Loucy (cell line): Measurements from ENCODE around the gene CEBPA.

ENCODE experiments used
- H2AFZ ChIP-seq: fragments of 200-600 bp; sonication (generic); 2 replicates; pipeline ENCODE4 v1.6.0; 2016; ENCODE audit warnings: antibody characterized with exemption, mild to moderate bottlenecking, low read length, moderate library complexity
- H3F3A ChIP-seq: fragments of 200-600 bp; 2 replicates; pipeline ENCODE4 v1.6.0; 2016; ENCODE audit warnings: antibody characterized with exemption, low read depth, mild to moderate bottlenecking
- H3K27me3 ChIP-seq: fragments of 200-600 bp; sonication (generic); 2 replicates; pipeline ENCODE4 v1.6.1; 2014; ENCODE audit warnings: low read length, mild to moderate bottlenecking; ENCODE audit not compliant: insufficient read depth, poor library complexity, severe bottlenecking
- H3K36me3 ChIP-seq: fragments of 200-600 bp; sonication (generic); 2 replicates; pipeline ENCODE4 v1.6.1; 2016; ENCODE audit warnings: low read length; ENCODE audit not compliant: insufficient read depth
- H3K4me1 ChIP-seq: fragments of 200-600 bp; sonication (generic); 2 replicates; pipeline ENCODE4 v1.5.1; 2014; ENCODE audit warnings: low read length, mild to moderate bottlenecking; ENCODE audit not compliant: insufficient read depth, poor library complexity, severe bottlenecking
- H3K4me2 ChIP-seq: fragments of 200-600 bp; sonication (generic); 2 replicates; pipeline ENCODE4 v1.6.0; 2014; ENCODE audit warnings: antibody characterized with exemption, low read length, low read depth, mild to moderate bottlenecking; ENCODE audit not compliant: poor library complexity, severe bottlenecking
- H3K4me3 ChIP-seq: fragments of 200-600 bp; sonication (generic); 2 replicates; pipeline ENCODE4 v1.5.1; 2014; ENCODE audit warnings: low read length, mild to moderate bottlenecking, mixed read lengths; ENCODE audit not compliant: poor library complexity, severe bottlenecking
- H3K79me2 ChIP-seq: fragments of 200-600 bp; sonication (generic); 2 replicates; pipeline ENCODE4 v1.6.1; 2014; ENCODE audit warnings: low read length; ENCODE audit not compliant: insufficient read depth
- H3K9ac ChIP-seq: fragments of 200-600 bp; sonication (generic); 2 replicates; pipeline ENCODE4 v1.6.0; 2014; ENCODE audit warnings: mild to moderate bottlenecking, low read depth, low read length, moderate library complexity; ENCODE audit not compliant: poor library complexity, severe bottlenecking
- H3K9me2 ChIP-seq: fragments of 200-600 bp; sonication (generic); replicated peaks from 2 replicates; pipeline ENCODE4 v1.6.1; 2016; ENCODE audit warnings: low read depth, low read length, mixed read lengths
- H3K9me3 ChIP-seq: fragments of 200-600 bp; sonication (generic); 2 replicates; pipeline ENCODE4 v1.6.1; 2014; ENCODE audit warnings: mild to moderate bottlenecking, antibody characterized with exemption, low read length, low read depth; ENCODE audit not compliant: insufficient read depth
- H4K20me1 ChIP-seq: fragments of 200-600 bp; sonication (generic); 2 replicates; pipeline ENCODE4 v1.6.0; 2014; ENCODE audit warnings: antibody characterized with exemption, low read length, mild to moderate bottlenecking; ENCODE audit not compliant: insufficient read depth, poor library complexity, severe bottlenecking
- EZH2phosphoT487 ChIP-seq: fragments of 200-600 bp; IDR thresholded peaks from 2 replicates; pipeline ENCODE4 v1.6.1; 2018; ENCODE audit warnings: antibody characterized with exemption, mild to moderate bottlenecking, moderate library complexity, borderline replicate concordance
- TF ChIP-seq, protein P1 (sequence below): fragments of 200-600 bp; sonication (generic); conservative IDR thresholded peaks from 2 replicates; pipeline ENCODE4 v1.5.1; 2014; ENCODE audit warnings: mild to moderate bottlenecking, antibody characterized with exemption, low read length

CEBPA gene

DNA sequence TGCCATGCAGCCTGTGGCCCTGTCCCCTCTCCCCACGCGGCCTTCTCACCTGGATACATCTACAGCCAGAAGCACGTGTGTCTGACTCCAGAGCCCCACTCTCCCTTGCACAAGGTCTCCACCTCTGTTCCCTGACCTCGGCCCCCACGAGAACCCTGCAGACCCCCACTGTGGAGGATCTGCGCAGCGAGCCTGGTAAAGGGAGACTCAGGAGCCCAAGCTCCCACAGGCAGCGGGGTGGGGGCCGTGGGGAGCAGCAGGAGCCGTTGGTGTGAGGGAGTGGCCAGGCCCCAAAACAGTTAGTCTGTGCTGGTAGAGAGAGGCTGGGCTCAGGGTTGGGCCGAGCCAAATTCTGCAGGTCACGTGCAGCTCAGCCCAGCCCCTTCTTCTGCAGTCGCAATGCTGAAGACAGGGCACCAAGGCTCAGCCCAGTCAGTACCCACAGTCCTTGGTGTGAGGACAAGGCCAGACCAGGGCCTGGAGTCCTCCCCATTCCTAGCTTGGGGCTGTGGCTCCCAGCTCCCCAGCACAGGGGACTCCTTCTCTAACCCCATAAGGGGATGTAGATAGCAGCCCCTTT is 48.0 kb downstream of the CEBPA start:
- Histone ChIP-seq H3K9ac (no peak overlapping the region), H3K27me3 (no peaks in the 10 kb centered on the region), H2AFZ (no peak overlapping the region), H3K9me3 (no peaks in the 10 kb centered on the region), H4K20me1 (no peaks in the 10 kb centered on the region), H3F3A (no peaks in the 10 kb centered on the region), H3K4me2 (no peak overlapping the region), H3K4me3 (no peak overlapping the region), H3K4me1 (peaks cover 7% of the 10 kb centered on the region), H3K9me2 (no peaks in the 10 kb centered on the region), H3K79me2 (no peaks in the 10 kb centered on the region), H3K36me3 (no peaks in the 10 kb centered on the region)
- no peak for TF ChIP-seq EZH2phosphoT487
- TF ChIP-seq, protein P1, sequence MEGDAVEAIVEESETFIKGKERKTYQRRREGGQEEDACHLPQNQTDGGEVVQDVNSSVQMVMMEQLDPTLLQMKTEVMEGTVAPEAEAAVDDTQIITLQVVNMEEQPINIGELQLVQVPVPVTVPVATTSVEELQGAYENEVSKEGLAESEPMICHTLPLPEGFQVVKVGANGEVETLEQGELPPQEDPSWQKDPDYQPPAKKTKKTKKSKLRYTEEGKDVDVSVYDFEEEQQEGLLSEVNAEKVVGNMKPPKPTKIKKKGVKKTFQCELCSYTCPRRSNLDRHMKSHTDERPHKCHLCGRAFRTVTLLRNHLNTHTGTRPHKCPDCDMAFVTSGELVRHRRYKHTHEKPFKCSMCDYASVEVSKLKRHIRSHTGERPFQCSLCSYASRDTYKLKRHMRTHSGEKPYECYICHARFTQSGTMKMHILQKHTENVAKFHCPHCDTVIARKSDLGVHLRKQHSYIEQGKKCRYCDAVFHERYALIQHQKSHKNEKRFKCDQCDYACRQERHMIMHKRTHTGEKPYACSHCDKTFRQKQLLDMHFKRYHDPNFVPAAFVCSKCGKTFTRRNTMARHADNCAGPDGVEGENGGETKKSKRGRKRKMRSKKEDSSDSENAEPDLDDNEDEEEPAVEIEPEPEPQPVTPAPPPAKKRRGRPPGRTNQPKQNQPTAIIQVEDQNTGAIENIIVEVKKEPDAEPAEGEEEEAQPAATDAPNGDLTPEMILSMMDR = no peak

DNA sequence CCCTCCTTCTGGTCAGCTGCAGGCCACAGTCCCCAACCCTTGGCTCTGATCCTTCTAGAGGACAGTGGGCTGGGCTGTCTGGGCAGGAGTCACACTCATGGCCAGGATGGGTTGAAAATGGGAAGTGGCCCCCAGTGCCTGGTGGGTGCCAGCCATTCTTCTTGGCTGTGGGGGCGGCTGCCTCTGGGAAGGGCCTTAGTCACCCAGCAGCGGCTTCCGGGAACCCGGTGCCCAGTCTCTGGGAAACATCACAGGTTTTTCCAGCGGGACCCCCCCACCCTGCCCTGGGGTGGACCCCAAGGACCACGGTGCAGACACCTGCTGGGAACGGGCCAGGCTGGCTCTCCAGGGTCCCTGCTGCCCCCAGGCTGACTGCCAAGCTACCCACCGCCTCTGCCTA is 49.4 kb downstream of the CEBPA start:
- Histone ChIP-seq H3K9me3 (no peaks in the 10 kb centered on the region), H3K36me3 (no peaks in the 10 kb centered on the region), H3K27me3 (no peaks in the 10 kb centered on the region), H2AFZ (no peak overlapping the region), H3K79me2 (no peaks in the 10 kb centered on the region), H3K4me3 (no peak overlapping the region), H3K9me2 (no peaks in the 10 kb centered on the region), H3K4me1 (no peaks in the 10 kb centered on the region), H3K9ac (no peak overlapping the region), H4K20me1 (no peaks in the 10 kb centered on the region), H3K4me2 (no peak overlapping the region), H3F3A (no peaks in the 10 kb centered on the region)
- TF ChIP-seq, protein P1 = no peak
- no peak for TF ChIP-seq EZH2phosphoT487

DNA sequence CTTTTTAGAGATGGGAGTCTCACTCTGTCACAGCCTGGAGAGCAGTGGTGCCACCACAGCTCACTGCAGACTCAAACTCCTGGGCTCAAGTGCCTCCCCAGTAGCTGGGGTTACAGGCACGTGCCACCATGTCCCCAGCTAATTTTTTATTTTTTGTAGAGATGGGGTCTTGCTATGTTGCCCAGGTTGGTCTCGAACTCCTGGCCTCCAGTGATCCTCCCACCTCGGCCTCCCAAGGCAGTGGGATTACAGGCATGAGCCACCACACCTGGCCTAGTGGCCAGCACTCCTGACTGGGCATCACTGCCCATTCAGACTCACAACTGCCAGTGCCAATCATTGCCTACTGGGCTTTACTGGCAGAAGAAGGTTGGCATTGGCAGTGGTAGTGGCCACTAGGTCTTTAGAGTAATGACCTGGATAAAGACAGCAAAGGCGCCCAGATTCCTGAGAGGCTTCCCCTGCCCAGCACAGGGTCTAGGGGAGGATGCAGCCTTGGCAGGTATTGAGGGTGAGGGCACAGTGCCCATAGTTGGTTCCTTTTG is 49.8 kb downstream of the CEBPA start:
- Histone ChIP-seq H3K79me2 (no peaks in the 10 kb centered on the region), H3K4me1 (no peaks in the 10 kb centered on the region), H3K27me3 (no peaks in the 10 kb centered on the region), H3K4me3 (no peak overlapping the region), H4K20me1 (no peaks in the 10 kb centered on the region), H3K9ac (no peak overlapping the region), H3K9me2 (no peaks in the 10 kb centered on the region), H2AFZ (no peak overlapping the region), H3F3A (no peaks in the 10 kb centered on the region), H3K36me3 (no peaks in the 10 kb centered on the region), H3K4me2 (no peak overlapping the region), H3K9me3 (no peaks in the 10 kb centered on the region)
- TF ChIP-seq EZH2phosphoT487 = no peak
- TF ChIP-seq, protein P1 = no peak
